ENCODE results near the gene USP4. TPM values are rescaled to one million over a fixed set of nuclear protein-coding genes. Genes with fewer than 3 reads are reported as not detected.
"Not testable (repeated sequence)": the region's sequence is repeated elsewhere in the genome, so short reads cannot be mapped to it uniquely, and the experiment has no call there.

Gene USP4
- total RNA-seq, 2 experiments from 2014 or later: 69.3 to 71.8 TPM

DNA sequence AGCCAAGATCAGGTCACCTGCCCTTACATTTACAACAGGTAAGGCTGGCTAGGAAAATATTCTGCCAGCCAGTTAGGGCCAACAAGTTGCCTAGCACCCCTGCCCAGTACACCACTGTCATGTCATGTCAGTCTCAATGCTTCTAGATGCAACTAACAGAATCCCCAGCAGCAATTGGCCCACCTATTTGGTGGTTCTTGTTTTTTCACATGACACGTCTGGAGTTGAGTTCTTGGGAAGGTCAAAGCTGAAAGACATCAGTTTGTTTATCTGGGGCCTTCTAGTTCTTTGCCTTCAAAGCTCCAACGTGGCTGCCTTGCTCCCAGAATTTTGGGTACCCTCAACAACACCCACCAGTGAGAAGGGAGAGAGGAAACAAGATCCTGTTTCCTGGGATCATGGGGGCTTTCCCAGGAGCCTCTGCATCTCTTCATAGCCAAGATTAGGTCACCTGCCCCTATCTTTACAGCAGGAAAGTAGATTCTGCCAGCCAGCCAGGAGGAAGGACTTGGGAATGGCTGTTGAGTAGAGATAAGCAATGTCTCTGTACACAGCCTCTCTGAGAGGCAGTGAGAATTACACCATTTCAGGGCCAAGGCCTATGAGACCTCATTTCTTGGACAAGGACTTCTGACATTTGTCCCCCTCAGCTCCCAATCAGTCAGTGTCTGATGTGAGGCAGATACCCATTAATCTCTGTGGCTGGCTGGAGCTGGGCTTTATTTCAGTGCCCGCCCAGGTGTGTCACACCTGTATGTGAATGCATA lies 9.7 kb upstream of the USP4 start:
- ATAC-seq (no peak), DNase-seq (no peak)
- Mint-ChIP-seq H3K4me1 (peaks cover 14% of the 10 kb centered on the region), H3K9me3 (ENCODE audit: low read depth) (no peaks in the 10 kb centered on the region), H3K36me3 (ENCODE audit: low read depth) (peaks cover 2% of the 10 kb centered on the region), H3K27me3 (no peaks in the 10 kb centered on the region), H3K27ac (no peak overlapping the region), H3K4me3 (no peak overlapping the region)
- ChIA-PET POLR2A (no interaction called here), CTCF (interaction anchor here (0.6 to 1.3 kb wide), 3 partner anchors 9 to 1210 kb away, joined by 3 to 5 read pairs (median 4); partner anchors contain the start of gene USP4)
- intact Hi-C loops (cut with DNase I, micrococcal nuclease): no loop called here

GRCh38 chr3:49348361-49348760 lies 8.5 kb upstream of the USP4 start:
- H3K36me3 Mint-ChIP-seq (ENCODE audit: low read depth): not testable (repeated sequence)

GRCh38 chr3:49346797-49347251 lies 7.0 kb upstream of the USP4 start:
- intact Hi-C loops (cut with DNase I, micrococcal nuclease): no loop called here
- H3K4me3 Mint-ChIP-seq: no peak overlapping the region
- no peak for ATAC-seq
- peaks cover 23% of the 10 kb centered on the region for H3K4me1 Mint-ChIP-seq
- H3K9me3 Mint-ChIP-seq (ENCODE audit: low read depth): no peaks in the 10 kb centered on the region
- no peak overlapping the region for H3K27ac Mint-ChIP-seq
- ChIA-PET POLR2A (no interaction called here), CTCF (no interaction called here)
- no peaks in the 10 kb centered on the region for H3K27me3 Mint-ChIP-seq
- H3K36me3 Mint-ChIP-seq (ENCODE audit: low read depth): no peaks in the 10 kb centered on the region
- DNase-seq: no peak

More at GRCh38 chr3:49348361-49348760, 8.5 kb upstream of the USP4 start:
- ATAC-seq; H3K27ac Mint-ChIP-seq; H3K27me3 Mint-ChIP-seq; DNase-seq; H3K4me3 Mint-ChIP-seq; CTCF ChIA-PET; H3K9me3 Mint-ChIP-seq (ENCODE audit: low read depth); intact Hi-C loops (cut with DNase I, micrococcal nuclease): not testable (repeated sequence)
- peaks cover 16% of the 10 kb centered on the region for H3K4me1 Mint-ChIP-seq
- POLR2A ChIA-PET: interaction anchor here (0.6 to 0.7 kb wide), 2 partner anchors 8 to 110 kb away, joined by 3 to 4 read pairs; partner anchors contain the start of gene USP4

DNA sequence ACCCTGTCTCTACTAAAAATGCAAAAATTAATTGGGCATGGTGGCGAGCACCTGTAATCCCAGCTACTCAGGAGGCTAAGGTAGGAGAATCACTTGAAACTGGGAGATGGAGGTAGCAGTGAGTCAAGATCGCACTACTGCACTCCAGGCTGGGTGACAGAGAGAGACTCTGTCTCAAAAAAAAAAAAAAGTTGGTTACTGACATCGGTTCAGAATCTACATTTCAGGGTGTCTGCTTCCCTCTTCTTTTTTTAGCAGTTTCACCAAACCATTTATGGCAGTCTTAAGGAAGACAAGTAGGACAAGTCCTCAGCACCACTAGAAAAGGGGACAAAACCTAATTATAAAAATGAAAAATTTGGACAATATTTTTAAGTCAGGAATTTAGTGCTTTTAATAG lies 3.3 kb upstream of the USP4 start:
- ChIA-PET CTCF (interaction anchor here (0.6 to 1.4 kb wide), 2 partner anchors 106 to 240 kb away, joined by 3 to 6 read pairs; no protein-coding TSS in a partner anchor), POLR2A (no interaction called here)
- no peak overlapping the region for H3K27ac Mint-ChIP-seq
- intact Hi-C loops (cut with DNase I, micrococcal nuclease): loop anchor here in 1 of 2 experiments (5.0 kb wide), 1 partner anchor 426 kb away; the partner anchor contains the start of gene ARIH2
- no peak overlapping the region for H3K4me3 Mint-ChIP-seq
- H3K9me3 Mint-ChIP-seq (ENCODE audit: low read depth): no peaks in the 10 kb centered on the region
- H3K4me1 Mint-ChIP-seq: peaks cover 44% of the 10 kb centered on the region
- no peak for ATAC-seq
- H3K36me3 Mint-ChIP-seq (ENCODE audit: low read depth): peaks cover 5% of the 10 kb centered on the region
- no peaks in the 10 kb centered on the region for H3K27me3 Mint-ChIP-seq
- no peak for DNase-seq

DNA sequence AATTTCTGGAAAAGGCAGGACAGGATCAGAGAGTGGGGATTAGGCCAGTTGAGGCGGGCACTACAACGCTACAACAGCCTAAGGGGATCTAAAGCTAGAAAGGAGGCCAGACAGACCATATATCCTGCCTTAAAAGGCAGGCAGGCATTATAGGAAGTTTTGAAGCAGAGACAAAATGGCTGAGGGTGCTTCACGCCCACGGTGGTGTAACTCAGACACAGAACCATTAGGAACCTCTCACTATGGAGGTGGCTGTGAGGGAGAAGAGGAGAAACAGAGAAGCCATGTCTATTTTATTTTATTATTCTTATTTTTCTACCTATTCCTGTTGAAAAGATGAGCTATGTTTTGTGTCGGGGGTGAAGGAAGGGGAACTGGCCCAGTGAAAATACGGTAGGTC lies 2.1 kb upstream of the USP4 start:
- H3K4me1 Mint-ChIP-seq: peaks cover 47% of the 10 kb centered on the region
- no peak for ATAC-seq
- no peaks in the 10 kb centered on the region for H3K27me3 Mint-ChIP-seq
- POLR2A ChIA-PET: interaction anchor here (0.6 kb wide), 1 partner anchor 67 kb away, joined by 3 read pairs; no protein-coding TSS in a partner anchor
- no peak for DNase-seq
- CTCF ChIA-PET: interaction anchor here (0.6 to 1.0 kb wide), 3 partner anchors 91 to 102 kb away, joined by 3 to 4 read pairs (median 4); no protein-coding TSS in a partner anchor
- peaks cover 7% of the 10 kb centered on the region for H3K36me3 Mint-ChIP-seq (ENCODE audit: low read depth)
- H3K27ac Mint-ChIP-seq: peak overlapping the region; percentile 87
- intact Hi-C loops (cut with DNase I, micrococcal nuclease): loop anchor here in 1 of 2 experiments (2.0 to 5.0 kb wide), 2 partner anchors 35 to 425 kb away; partner anchors contain the start of gene ARIH2
- no peak overlapping the region for H3K4me3 Mint-ChIP-seq
- H3K9me3 Mint-ChIP-seq (ENCODE audit: low read depth): no peaks in the 10 kb centered on the region

DNA sequence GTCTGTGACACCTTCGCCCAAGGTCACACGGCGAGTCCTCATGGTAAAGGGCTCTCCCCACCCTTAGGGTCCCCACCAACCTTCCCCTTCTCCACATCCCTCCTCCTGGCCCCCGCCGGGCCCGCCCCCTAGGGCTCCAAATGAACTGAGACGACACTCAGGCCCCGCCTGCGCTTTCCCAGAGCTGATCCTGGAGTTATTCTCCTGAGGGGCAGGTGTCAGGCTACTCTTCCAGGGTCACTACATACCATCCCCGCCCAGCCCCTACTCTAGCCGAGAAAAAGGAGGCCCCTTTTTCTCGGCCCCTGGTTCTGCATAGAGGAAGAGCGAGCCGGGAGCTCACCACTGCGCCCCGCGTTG lies 292 bp downstream of the USP4 start:
- DNase-seq: peak; percentile 53
- ChIA-PET POLR2A (interaction anchor here (0.6 to 1.7 kb wide), 12 partner anchors 9 to 704 kb away, joined by 3 to 17 read pairs (median 6); partner anchors contain the start of genes DAG1, NICN1, RHOA and SLC26A6), CTCF (interaction anchor here (0.7 to 2.9 kb wide), 23 partner anchors 10 to 246 kb away, joined by 3 to 24 read pairs (median 4); partner anchors contain the start of genes GPX1, NICN1, QRICH1 and RHOA)
- intact Hi-C loops (cut with DNase I, micrococcal nuclease): no loop called here
- Mint-ChIP-seq H3K4me3 (peak overlapping the region; percentile 99), H3K36me3 (ENCODE audit: low read depth) (peaks cover 20% of the 10 kb centered on the region), H3K4me1 (peaks cover 49% of the 10 kb centered on the region), H3K27ac (peak overlapping the region; percentile 96), H3K9me3 (ENCODE audit: low read depth) (no peaks in the 10 kb centered on the region), H3K27me3 (no peaks in the 10 kb centered on the region)
- ATAC-seq: peak; percentile 2

GRCh38 chr3:49333916-49334633 lies 5.8 kb downstream of the USP4 start:
- no peak overlapping the region for H3K4me3 Mint-ChIP-seq
- H3K27ac Mint-ChIP-seq: peak overlapping the region; percentile 75
- CTCF ChIA-PET: interaction anchor here (0.6 to 1.3 kb wide), 3 partner anchors 17 to 117 kb away, joined by 3 to 4 read pairs (median 4); no protein-coding TSS in a partner anchor
- H3K9me3 Mint-ChIP-seq (ENCODE audit: low read depth): no peaks in the 10 kb centered on the region
- POLR2A ChIA-PET: interaction anchor here (0.6 to 1.0 kb wide), 3 partner anchors 130 to 220 kb away, joined by 3 to 5 read pairs (median 3); no protein-coding TSS in a partner anchor
- peaks cover 52% of the 10 kb centered on the region for H3K36me3 Mint-ChIP-seq (ENCODE audit: low read depth)
- H3K27me3 Mint-ChIP-seq: no peaks in the 10 kb centered on the region
- H3K4me1 Mint-ChIP-seq: peaks cover 33% of the 10 kb centered on the region
- ATAC-seq: no peak
- DNase-seq: no peak
- intact Hi-C loops (cut with DNase I, micrococcal nuclease): no loop called here

GRCh38 chr3:49333091-49333490 lies 6.8 kb downstream of the USP4 start:
- intact Hi-C loops (cut with DNase I, micrococcal nuclease): no loop called here
- ChIA-PET POLR2A (interaction anchor here (0.6 to 1.3 kb wide), 4 partner anchors 75 to 1509 kb away, joined by 3 to 7 read pairs (median 4); partner anchors contain the start of gene DAG1), CTCF (interaction anchor here (0.6 to 1.3 kb wide), 3 partner anchors 38 to 118 kb away, joined by 3 to 4 read pairs (median 4); no protein-coding TSS in a partner anchor)
- Mint-ChIP-seq H3K4me1 (peaks cover 24% of the 10 kb centered on the region), H3K27me3 (no peaks in the 10 kb centered on the region), H3K9me3 (ENCODE audit: low read depth) (no peaks in the 10 kb centered on the region), H3K27ac (peak overlapping the region; percentile 83), H3K36me3 (ENCODE audit: low read depth) (peaks cover 51% of the 10 kb centered on the region), H3K4me3 (no peak overlapping the region)
- DNase-seq (no peak), ATAC-seq (peak; percentile 53)

DNA sequence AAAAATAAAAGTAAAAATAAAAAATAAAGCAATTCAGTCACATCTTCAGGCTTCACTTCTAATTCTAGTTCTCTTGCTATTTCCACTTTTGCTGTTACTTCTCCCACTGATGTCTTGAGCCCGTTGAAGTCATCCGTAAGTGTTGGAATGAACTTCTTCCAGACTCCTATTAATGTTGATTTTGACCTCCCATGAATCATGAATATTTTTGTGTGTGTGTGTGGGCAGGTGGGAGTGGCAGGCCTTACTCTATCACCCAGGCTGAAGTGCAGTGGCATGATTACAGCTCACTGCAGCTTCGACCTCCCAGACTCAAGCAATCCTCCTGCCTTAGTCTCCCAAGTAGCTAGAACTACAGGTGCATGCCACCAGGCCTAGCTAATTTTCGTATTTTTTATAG lies 10.7 kb downstream of the USP4 start:
- no peak for DNase-seq
- ChIA-PET CTCF (no interaction called here), POLR2A (no interaction called here)
- Mint-ChIP-seq H3K27ac (no peak overlapping the region), H3K4me3 (no peak overlapping the region), H3K9me3 (ENCODE audit: low read depth) (no peaks in the 10 kb centered on the region), H3K4me1 (peaks cover 12% of the 10 kb centered on the region), H3K36me3 (ENCODE audit: low read depth) (peaks cover 57% of the 10 kb centered on the region), H3K27me3 (no peaks in the 10 kb centered on the region)
- ATAC-seq: no peak
- intact Hi-C loops (cut with DNase I, micrococcal nuclease): no loop called here

GRCh38 chr3:49328350-49328749 lies 11.5 kb downstream of the USP4 start:
- ATAC-seq; intact Hi-C loops (cut with DNase I, micrococcal nuclease); H3K4me3 Mint-ChIP-seq; H3K27ac Mint-ChIP-seq; DNase-seq; H3K27me3 Mint-ChIP-seq; CTCF ChIA-PET; POLR2A ChIA-PET; H3K9me3 Mint-ChIP-seq (ENCODE audit: low read depth); H3K4me1 Mint-ChIP-seq: not testable (repeated sequence)
- peaks cover 56% of the 10 kb centered on the region for H3K36me3 Mint-ChIP-seq (ENCODE audit: low read depth)

DNA sequence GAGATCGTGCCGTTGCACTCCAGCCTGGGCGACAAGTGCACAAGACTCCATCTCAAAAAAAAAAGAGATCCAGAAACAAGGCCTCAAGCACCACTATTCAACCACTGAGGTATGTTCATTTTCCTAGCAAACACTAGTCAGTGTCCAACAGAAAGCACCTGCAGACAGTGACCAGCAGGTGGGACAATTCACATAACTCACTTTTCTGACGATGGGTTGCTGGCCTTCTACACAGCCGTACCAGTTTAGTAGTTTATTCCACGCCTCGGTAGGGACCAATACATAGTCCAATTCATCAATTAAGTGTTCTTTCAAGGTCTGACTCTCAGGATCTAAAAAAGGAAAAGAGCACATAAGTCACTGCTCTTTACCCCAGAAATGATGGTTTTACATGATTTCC lies 12.4 kb downstream of the USP4 start:
- Mint-ChIP-seq H3K9me3 (ENCODE audit: low read depth) (no peaks in the 10 kb centered on the region), H3K4me1 (peaks cover 2% of the 10 kb centered on the region), H3K36me3 (ENCODE audit: low read depth) (peaks cover 51% of the 10 kb centered on the region), H3K27ac (no peak overlapping the region), H3K27me3 (no peaks in the 10 kb centered on the region), H3K4me3 (no peak overlapping the region)
- POLR2A ChIA-PET: no interaction called here
- ATAC-seq (no peak), DNase-seq (no peak)
- intact Hi-C loops (cut with DNase I, micrococcal nuclease): no loop called here
- CTCF ChIA-PET: interaction anchor here (1.6 kb wide), 1 partner anchor 122 kb away, joined by 5 read pairs; no protein-coding TSS in a partner anchor

Measured in activated CD4-positive, alpha-beta T cell treated with anti-CD3 and anti-CD28 coated beads for 36 hours (primary cell).